Measurements from ENCODE around the gene NPHS1.

GRCh38 chr19:35822579-35822978 lies 29.7 kb downstream of the NPHS1 start:
- TF ChIP-seq POLR2AphosphoS5 (IDR thresholded peaks at IDR 0.05; ENCODE audit: borderline replicate concordance, low read depth, low read length) (no peak), EZH2 (IDR thresholded peaks at IDR 0.05) (no peak), FOXP2 (optimal IDR thresholded peaks at IDR 0.05; ENCODE audit: control extremely low read depth, extremely low read length, insufficient read depth) (no peak)

Measured in SK-N-MC (cell line).